GM19324 (cell line): Measurements from ENCODE around the gene DLGAP1.

ENCODE experiments used
- ATAC-seq: cut with Tn5 transposase; IDR thresholded peaks from one replicate; pipeline ENCODE4 v1.9.1; 2021; ENCODE audit warnings: mild to moderate bottlenecking, moderate library complexity; ENCODE audit not compliant: unreplicated experiment, low FRiP score

Gene DLGAP1

GRCh38 chr18:3452750-3453539, 1002.2 kb downstream of the DLGAP1 start:
- no peak for ATAC-seq

GRCh38 chr18:3451989-3452749, 1002.9 kb downstream of the DLGAP1 start:
- no peak for ATAC-seq

GRCh38 chr18:3451183-3451988, 1003.7 kb downstream of the DLGAP1 start:
- ATAC-seq = no peak

GRCh38 chr18:3450799-3451182, 1004.3 kb downstream of the DLGAP1 start:
- no peak for ATAC-seq

GRCh38 chr18:3450012-3450798, 1004.9 kb downstream of the DLGAP1 start, which contains the start of gene TGIF1:
TSS of gene TGIF1 (plus strand) at chr18:3450172. CDS start at chr18:3450490, 318 bp downstream.
- no peak for ATAC-seq

- no peak for ATAC-seq
These were observed 1005.5 kb downstream of the DLGAP1 start for GRCh38 chr18:3449512-3450011.

GRCh38 chr18:3448838-3449511, 1006.1 kb downstream of the DLGAP1 start:
- peak; percentile 64 for ATAC-seq

- peak; percentile 57 for ATAC-seq
These were observed 1006.9 kb downstream of the DLGAP1 start for GRCh38 chr18:3447895-3448837.

GRCh38 chr18:3447068-3447894, 1007.8 kb downstream of the DLGAP1 start:
- ATAC-seq = no peak
